Epithelial cell of proximal tubule (primary cell): ENCODE measurements around the gene BBOX1. TPM values are rescaled to one million over a fixed set of nuclear protein-coding genes. Genes with fewer than 3 reads are reported as not detected.

ENCODE experiments used
- DNase-seq: peaks from one replicate; pipeline ENCODE4 v3.0.0-alpha.2; 2011; ENCODE audit warnings: low read depth
- H3K4me3 ChIP-seq: 2 replicates; pipeline ENCODE4 v1.5.1; 2011; ENCODE audit warnings: low read depth, mild to moderate bottlenecking, low read length
- total RNA-seq: library from RNA; depleted of rRNA; stranded (reverse); fragments of >200 nt; gene quantifications from 2 replicates; pipeline ENCODE4 v1.2.3, GENCODE V29; 2015
- TF ChIP-seq, protein P1 (sequence below): conservative IDR thresholded peaks from 2 replicates; pipeline ENCODE4 v1.5.1; 2012; ENCODE audit warnings: low read depth, mild to moderate bottlenecking, low read length

Gene BBOX1
- total RNA-seq, 1 donor from 2014 or later: not detected

DNA sequence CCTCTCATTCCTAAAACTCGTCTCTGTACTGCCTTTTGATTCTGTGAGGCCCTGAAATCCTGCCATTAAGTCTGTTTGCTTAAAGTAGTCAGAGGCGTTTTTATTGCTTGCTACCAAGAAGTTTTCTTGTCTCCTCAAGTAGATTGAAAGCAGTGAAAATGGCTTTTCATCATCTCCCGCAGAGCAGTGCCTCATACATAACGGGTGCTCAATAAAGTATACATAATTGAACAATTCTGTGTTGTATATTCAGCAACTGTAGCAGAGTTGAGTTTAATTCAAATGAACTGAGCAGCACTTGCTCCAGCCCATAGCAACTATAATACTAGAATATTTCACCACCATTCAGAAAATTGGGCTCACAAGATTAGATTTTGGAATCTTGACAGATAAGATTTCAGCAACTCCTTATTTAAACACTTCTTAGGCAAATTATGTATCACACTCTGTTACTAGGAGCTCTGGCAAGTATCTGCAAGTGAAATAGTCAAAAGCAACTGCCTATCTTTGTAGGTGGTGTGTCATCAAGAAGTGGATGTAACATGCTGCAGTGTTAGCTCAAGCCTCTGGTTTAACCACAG, 26.7 kb upstream of the BBOX1 start:
- TF ChIP-seq, protein P1, sequence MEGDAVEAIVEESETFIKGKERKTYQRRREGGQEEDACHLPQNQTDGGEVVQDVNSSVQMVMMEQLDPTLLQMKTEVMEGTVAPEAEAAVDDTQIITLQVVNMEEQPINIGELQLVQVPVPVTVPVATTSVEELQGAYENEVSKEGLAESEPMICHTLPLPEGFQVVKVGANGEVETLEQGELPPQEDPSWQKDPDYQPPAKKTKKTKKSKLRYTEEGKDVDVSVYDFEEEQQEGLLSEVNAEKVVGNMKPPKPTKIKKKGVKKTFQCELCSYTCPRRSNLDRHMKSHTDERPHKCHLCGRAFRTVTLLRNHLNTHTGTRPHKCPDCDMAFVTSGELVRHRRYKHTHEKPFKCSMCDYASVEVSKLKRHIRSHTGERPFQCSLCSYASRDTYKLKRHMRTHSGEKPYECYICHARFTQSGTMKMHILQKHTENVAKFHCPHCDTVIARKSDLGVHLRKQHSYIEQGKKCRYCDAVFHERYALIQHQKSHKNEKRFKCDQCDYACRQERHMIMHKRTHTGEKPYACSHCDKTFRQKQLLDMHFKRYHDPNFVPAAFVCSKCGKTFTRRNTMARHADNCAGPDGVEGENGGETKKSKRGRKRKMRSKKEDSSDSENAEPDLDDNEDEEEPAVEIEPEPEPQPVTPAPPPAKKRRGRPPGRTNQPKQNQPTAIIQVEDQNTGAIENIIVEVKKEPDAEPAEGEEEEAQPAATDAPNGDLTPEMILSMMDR: no peak
- H3K4me3 ChIP-seq: no peak overlapping the region
- no peak for DNase-seq

DNA sequence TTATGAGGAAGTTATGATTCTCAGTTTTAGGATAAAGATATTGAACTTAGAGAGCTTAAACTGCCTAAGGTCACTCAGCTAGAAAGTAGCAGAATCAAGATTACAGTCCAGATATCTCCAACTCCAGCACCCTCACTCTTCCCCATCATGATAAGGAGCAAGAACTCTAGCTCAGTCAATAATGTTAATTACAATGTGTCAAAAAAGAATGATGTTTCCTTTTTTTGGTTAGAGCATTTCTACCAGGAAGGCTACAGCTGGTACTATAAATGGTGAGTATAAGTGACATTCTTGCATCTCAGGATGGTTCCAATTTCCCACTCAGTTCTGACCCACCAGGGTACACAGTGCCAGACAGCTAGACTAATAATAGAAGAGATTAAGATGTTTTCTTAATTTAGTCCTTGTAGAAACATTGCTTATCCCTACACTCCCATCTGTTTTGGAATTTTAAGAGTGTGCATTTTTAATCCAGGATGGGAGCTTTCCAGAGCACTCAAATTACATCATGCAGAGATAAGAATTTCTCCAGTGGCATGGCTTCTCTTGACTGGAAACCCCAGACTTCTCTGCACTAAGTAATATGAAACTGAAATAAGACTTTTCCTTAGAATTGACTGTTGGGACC, 21.6 kb upstream of the BBOX1 start:
- TF ChIP-seq, protein P1: no peak
- DNase-seq: no peak
- no peak overlapping the region for H3K4me3 ChIP-seq

DNA sequence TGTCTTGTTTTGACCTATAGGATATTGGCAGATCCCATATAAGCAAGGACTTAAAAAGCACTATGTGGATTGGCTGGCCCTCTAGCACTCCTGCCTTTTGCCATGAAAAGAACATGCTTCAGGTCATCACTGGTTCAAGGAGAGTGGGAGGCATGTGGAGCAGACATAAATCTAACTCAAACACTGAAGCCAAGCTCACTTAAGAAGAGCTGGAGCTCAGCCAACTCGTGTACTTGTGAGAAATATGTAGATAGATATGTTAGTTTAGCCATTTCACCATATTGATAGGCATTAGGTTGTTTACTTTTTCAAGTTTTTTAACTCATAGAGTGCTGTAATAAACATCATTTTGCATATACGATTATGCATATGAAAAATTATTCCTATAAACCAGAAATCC, 19.9 kb upstream of the BBOX1 start:
- TF ChIP-seq, protein P1: no peak

DNA sequence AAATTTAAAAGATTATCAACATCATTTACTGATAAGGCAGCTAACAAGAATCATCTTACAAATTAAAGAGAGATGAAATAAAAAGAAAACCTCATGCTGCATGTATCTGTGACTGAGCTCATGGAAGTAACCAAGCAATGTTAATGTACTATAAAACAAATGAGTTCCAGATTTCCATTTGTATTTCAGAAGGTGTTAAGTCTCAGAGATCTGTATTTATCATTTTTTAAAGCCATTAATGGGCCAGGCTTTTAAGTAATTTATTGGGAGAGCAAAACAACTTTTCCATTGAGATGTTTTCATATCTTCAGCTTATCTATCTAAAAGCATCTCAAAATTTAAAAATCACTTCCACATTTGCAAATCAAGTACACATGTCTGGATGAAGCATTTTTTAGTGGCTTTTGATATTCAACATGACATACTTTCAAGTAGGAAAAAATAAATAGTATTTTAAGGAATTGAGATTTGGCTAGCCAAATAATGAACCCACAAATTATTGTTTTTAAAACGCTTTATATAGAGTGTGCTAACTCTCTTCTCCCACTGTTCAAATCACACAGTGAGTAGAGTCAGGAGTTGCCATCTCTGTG, 17.9 kb upstream of the BBOX1 start:
- DNase-seq: no peak
- TF ChIP-seq, protein P1: no peak
- H3K4me3 ChIP-seq: no peak overlapping the region

More for the DNA sequence above, 19.9 kb upstream of the BBOX1 start:
- no peak overlapping the region for H3K4me3 ChIP-seq
- DNase-seq: no peak

DNA sequence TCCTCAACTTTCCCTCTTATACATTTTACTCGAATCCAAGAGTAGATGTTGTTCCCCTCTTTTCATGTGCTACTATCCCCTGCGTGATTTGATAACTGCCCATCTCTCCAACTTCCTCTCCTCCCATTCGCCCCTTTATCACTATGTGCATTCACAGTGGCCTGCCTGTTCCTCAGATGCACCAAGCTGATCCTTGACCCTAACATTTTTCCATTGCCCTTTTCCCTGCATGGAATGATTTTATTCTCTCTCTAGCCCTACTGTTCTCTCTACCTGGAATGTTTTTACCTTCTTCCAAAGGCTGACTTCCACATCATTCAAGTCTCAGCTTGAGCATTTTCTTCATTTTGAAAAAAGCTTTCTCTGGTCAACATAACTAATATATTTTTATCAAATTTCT, 15.8 kb upstream of the BBOX1 start:
- DNase-seq: no peak
- TF ChIP-seq, protein P1: no peak
- no peak overlapping the region for H3K4me3 ChIP-seq

DNA sequence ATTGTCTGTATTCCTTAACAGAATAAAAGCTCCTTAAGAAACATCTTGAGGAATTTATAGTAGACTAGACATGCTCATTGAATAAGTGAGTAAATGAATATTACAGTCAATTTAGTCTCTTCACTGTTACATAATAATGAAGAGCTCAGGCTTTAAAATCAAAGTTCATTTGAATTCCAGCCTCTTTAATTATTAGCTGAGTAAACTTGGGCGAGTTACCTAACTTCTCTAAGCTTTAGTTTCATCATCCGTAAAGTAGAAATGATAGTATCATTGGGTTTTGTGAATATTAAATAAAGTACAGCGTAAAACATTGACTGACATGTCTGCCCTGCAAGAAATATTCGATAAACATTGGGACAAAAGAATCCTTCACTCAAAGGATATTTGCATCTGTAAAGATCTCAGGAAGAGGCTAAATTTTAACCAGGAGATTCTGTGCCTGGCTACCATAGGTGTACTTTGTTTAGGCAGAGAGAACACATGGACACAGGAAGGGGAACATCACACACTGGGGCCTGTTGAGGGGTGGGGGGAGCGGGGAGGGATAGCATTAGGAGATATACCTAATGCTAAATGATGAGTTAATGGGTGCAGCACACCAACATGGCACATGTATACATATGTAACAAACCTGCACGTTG, 15.2 kb upstream of the BBOX1 start:
- H3K4me3 ChIP-seq: no peak overlapping the region
- DNase-seq: peak; percentile 40
- TF ChIP-seq, protein P1: no peak
